GM12801 (cell line): ENCODE data around the gene THSD4.

Experiments
- TF ChIP-seq, protein P1 (sequence below): IDR thresholded peaks from one replicate; pipeline ENCODE4 v1.5.1; 2011; ENCODE audit warnings: control low read depth; ENCODE audit not compliant: insufficient read length; ENCODE audit errors: extremely low read depth

Gene THSD4

DNA sequence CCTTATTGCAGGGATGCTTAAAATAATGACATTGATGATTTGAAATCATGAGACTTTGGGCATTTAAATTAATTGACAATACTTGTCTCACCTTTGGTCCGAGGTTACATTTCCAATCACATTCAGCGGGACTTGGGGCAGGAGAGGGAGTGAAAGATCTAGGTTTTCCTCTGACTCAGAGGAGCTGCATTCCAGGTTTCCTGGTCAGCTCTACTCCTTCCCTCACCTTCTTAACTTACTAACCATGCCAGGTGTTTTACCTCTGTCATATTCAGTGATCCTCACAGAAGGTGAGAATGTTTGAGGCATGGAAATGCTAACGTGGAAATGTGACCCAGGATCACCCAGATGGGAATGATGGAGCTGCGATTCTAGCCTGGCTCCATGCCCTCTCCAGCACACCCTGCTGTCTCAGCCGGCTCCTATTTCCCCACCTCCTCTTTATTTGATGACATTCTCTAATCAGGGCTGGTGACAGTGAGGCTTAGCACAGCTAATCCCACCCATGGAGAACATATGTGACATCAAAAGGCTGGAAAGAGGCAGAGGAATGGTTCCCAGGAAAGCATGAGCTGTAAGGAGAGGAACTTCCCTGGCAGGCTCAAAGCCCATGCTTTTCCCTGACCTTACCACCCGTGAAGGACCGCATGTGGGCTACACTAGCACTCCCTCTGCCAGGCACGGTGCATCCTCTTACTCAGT is 38.7 kb downstream of the THSD4 start:
- TF ChIP-seq, protein P1, sequence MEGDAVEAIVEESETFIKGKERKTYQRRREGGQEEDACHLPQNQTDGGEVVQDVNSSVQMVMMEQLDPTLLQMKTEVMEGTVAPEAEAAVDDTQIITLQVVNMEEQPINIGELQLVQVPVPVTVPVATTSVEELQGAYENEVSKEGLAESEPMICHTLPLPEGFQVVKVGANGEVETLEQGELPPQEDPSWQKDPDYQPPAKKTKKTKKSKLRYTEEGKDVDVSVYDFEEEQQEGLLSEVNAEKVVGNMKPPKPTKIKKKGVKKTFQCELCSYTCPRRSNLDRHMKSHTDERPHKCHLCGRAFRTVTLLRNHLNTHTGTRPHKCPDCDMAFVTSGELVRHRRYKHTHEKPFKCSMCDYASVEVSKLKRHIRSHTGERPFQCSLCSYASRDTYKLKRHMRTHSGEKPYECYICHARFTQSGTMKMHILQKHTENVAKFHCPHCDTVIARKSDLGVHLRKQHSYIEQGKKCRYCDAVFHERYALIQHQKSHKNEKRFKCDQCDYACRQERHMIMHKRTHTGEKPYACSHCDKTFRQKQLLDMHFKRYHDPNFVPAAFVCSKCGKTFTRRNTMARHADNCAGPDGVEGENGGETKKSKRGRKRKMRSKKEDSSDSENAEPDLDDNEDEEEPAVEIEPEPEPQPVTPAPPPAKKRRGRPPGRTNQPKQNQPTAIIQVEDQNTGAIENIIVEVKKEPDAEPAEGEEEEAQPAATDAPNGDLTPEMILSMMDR, result no peak

DNA sequence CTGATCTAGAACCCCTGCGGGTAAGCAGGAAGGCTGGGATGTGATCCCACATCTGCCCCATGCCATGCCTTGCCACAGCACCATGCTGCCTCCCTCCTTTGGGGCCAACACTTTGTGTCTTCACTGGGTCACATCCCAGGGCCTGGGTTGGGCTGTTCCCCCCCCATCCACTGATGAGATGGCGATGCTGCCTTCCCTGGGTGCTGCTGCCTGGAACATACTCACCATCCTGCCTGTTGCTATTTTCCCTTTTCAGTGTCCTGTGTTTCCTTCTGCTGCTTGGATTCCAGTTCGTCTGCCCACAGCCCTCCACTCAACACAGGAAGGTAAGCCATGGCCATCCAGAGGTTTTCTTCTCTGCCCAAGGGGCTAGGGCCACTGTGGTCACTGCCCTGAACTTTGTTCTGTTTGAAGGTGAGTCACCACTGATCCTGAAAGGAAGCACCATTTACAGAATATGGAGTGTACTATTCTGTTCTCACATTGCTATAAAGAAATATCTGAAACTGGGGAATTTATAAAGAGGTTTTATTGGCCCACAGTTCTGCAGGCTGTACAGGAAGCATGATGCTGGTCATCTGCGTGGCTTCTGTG is 39.4 kb downstream of the THSD4 start:
- TF ChIP-seq, protein P1, result no peak

DNA sequence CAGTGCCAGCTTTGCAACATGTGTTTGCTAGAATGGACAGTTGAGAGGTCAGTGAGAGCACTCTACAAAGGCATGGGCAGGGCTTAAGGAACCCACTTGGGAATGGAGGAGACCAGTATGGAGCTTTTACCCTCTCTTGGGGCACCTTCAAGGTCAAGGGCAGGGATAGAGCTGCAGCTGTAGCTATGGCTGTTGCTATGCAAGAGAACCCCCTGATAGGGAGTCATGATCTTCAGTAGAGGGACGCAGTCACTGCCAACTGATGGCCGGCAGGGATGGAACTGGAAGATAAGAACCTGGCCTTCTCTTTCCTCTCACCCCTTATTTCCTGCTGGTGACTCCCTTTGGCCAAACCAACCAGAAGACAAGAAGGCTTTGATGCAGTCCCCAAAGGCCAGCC is 40.3 kb downstream of the THSD4 start:
- TF ChIP-seq, protein P1, result no peak

DNA sequence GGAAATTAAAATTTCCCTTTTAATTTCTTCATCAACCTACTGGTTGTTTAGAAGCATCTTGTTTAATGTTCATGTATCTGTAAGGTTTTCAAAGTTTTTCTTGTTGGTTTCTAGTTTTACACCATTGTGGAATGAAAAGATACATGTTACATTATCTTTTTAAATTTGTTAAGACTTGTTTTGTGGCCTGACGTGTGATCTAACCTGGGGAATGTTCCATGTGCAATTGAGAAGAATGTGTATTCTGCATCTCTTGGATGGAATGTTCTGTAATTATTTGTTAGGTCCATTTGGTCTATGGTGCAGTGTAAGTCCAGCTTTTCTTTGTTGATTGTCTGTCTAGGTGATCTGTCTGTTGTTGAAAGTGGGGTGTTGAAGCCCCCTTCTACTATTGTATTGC is 45.7 kb downstream of the THSD4 start:
- TF ChIP-seq, protein P1, result no peak

DNA sequence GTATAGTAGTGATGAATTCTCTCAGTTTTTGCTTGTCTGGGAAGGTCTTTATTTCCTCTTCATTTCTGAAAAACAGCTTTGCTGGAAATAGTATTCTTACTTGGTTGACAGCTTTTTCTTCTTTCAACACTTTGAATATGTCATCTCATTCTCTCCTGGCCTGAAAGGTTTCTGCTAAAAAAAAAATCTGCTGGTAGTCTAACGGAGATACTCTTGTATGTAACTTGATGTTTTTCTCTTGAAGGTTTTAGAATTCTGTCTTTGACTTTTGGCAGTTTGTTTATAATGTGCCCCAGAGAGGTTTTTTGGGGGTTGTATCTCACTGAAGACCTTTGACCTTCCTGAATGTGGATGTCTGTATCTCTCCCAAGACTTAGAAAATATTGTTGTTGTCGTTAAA is 47.0 kb downstream of the THSD4 start:
- TF ChIP-seq, protein P1, result no peak

DNA sequence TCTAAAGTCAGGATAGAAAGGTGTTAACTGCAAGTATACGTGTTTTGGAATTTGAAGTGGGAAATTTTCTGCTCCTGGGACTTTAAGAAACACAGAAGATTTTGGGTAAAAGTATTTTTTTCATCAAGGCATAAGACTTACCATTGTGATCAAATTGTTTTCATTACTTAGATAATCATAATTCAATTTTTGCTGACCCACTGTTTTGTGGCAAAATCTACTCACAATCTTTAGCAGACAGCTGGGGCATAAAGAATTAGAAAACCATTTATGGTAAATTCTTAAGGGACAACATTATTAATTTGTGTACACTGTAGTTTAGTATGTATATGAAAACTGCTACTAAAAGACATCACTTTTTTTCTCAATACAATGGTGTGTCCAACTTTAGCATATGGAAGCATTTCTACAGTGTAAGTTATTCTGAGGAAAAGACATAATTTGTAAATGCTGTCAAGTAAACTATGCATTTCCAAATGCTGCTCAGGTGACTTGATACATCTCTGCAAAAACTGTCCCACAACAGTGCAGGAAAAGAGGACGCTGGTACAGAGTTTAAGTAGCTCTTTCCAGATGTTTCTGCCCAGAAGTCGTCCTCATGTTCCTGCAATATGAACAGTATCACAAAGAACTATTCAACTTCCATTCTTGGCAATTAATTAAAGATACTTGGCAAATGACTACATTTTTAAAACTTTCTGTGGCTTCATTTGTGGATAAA is 52.3 kb downstream of the THSD4 start:
- TF ChIP-seq, protein P1, result no peak

DNA sequence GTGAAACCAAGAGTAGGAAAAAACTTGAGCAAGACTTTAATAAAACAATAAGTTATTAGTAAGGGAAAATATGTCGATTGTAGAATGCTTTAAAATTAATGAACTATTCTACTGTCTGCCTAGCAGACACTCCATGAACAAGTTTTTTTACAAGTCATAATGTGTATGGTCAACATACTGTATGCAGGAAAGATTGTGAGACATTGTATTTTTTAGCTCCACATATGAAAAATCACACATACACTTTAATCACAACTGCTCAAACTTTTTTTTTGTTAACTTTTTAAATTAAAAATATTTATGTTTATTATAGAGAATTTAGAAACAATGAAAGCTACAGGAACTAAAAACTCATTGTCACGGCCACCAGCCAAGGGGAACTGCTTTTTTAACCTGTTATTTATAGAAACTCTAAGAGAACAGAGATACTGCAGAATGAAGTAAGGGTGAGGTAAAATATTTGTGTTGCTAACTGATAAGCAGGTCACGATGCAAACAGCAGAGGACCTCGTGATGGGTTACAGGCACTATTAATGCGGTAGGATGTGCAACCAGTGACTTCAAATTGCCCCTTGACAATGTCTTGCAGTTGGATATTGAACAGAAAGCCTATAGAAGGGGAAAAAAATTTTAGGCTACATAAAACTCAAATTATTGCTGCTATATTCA is 53.0 kb downstream of the THSD4 start:
- TF ChIP-seq, protein P1, result no peak
